Activated naive CD4-positive, alpha-beta T cell treated with anti-CD3 and anti-CD28 coated beads, Interleukin-2, amount 50 U/mL, for 72 hours (primary cell): ENCODE results near the gene HRC. TPM values are rescaled to one million over a fixed set of nuclear protein-coding genes. Genes with fewer than 3 reads are reported as not detected.

ENCODE experiments used
- ATAC-seq, 2 donors: fragments of 150-1000 bp; cut with Tn5 transposase; 2 replicates each; pipeline ENCODE4 v1.10.0; 2021; ENCODE audit warnings: mild to moderate bottlenecking in 2 of 2, moderate library complexity in 2 of 2
- DNase-seq, 2 donors: peaks; one replicate each; pipeline ENCODE4 v3.0.0; 2021 to 2022; ENCODE audit warnings: low spot score in 2 of 2
- H3K27ac Mint-ChIP-seq, 2 donors: one replicate each; pipeline ENCODE4 v1.8.0; 2022; ENCODE audit warnings: mild to moderate bottlenecking in 2 of 2, mixed read lengths in 2 of 2
- H3K36me3 Mint-ChIP-seq, 2 donors: one replicate each; pipeline ENCODE4 v1.8.0; 2022; ENCODE audit warnings: mixed read lengths in 2 of 2
- H3K9me3 Mint-ChIP-seq, 2 donors: one replicate each; pipeline ENCODE4 v1.8.0; 2022; ENCODE audit warnings: mixed read lengths in 2 of 2
- total RNA-seq, 2 donors: library from RNA; stranded (reverse); gene quantifications; one replicate each; pipeline ENCODE4 v1.2.3, GENCODE V29; 2022

Gene HRC
- total RNA-seq, 2 donors from 2014 or later, result not detected

- peak; percentile 86 to 88 for DNase-seq
- Mint-ChIP-seq H3K9me3 (no peaks in the 10 kb centered on the region), H3K27ac (peak within 1 kb of the TSS in 1 of 2 donors; percentile 25), H3K36me3 (peaks cover 0 to 3% of the 10 kb centered on the region in 2 donors)
- peak; percentile 72 to 76 for ATAC-seq
Observed at GRCh38 chr19:49113762-49114629, 41.2 kb downstream of the HRC start, which contains the start of gene LIN7B. LIN7B (plus strand) TSS chr19:49114370; CDS start chr19:49114405, 35 bp downstream.

- ATAC-seq (no peak), DNase-seq (no peak)
- peaks cover 10 to 22% of the 10 kb centered on the region in 2 donors for H3K36me3 Mint-ChIP-seq
- H3K9me3 Mint-ChIP-seq, result no peaks in the 10 kb centered on the region
- H3K27ac Mint-ChIP-seq, result no peak overlapping the region
Observed at GRCh38 chr19:49111218-49111998, 43.8 kb downstream of the HRC start.

GRCh38 chr19:49110567-49110966 is 44.6 kb downstream of the HRC start:
- peaks cover 10 to 22% of the 10 kb centered on the region in 2 donors for H3K36me3 Mint-ChIP-seq

GRCh38 chr19:49109569-49110233 is 45.5 kb downstream of the HRC start:
- DNase-seq (no peak), ATAC-seq (no peak)
- peaks cover 10 to 22% of the 10 kb centered on the region in 2 donors for H3K36me3 Mint-ChIP-seq
- no peaks in the 10 kb centered on the region for H3K9me3 Mint-ChIP-seq
- H3K27ac Mint-ChIP-seq, result no peak overlapping the region

More at GRCh38 chr19:49110567-49110966, 44.6 kb downstream of the HRC start:
- Mint-ChIP-seq H3K9me3 (no peaks in the 10 kb centered on the region), H3K27ac (no peak overlapping the region)
- ATAC-seq (no peak), DNase-seq (no peak)

DNA sequence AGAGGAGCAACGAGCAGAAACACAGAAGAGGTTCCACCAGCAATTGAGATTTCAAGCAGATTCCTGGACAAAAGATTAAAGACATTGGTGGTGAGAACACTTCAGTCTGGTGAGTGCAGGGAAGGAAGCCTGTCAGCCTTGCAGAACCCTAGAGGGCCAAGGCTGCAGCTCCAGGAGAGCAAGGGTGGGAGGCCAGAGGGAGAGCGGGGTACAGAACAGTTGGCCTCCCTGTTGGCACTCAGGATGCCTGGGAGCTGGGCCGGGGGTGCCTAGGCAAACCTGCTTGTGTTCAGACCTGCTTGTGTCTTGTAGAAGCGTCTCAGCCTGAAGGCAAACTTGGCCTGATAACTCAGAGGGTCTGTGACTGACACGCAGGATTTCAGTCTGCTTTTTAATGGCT is 46.1 kb downstream of the HRC start:
- no peak for ATAC-seq
- peaks cover 10 to 22% of the 10 kb centered on the region in 2 donors for H3K36me3 Mint-ChIP-seq

DNA sequence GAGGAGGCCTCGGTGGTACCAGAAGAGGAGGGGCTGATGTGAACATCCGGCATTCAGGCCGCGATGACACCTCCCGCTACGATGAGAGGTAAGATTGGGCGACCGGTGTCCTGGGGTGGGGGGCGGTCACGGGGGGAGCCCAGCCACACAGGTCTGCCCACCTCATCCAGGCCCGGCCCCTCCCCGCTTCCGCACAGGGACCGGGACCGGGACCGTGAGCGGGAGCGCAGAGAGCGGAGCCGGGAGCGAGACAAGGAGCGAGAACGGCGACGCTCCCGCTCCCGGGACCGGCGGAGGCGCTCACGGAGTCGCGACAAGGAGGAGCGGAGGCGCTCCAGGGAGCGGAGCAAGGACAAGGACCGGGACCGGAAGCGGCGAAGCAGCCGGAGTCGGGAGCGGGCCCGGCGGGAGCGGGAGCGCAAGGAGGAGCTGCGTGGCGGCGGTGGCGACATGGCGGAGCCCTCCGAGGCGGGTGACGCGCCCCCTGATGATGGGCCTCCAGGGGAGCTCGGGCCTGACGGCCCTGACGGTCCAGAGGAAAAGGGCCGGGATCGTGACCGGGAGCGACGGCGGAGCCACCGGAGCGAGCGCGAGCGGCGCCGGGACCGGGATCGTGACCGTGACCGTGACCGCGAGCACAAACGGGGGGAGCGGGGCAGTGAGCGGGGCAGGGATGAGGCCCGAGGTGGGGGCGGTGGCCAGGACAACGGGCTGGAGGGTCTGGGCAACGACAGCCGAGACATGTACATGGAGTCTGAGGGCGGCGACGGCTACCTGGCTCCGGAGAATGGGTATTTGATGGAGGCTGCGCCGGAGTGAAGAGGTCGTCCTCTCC is 47.4 kb downstream of the HRC start:
- no peaks in the 10 kb centered on the region for H3K9me3 Mint-ChIP-seq
- no peak for ATAC-seq
- no peak for DNase-seq
- H3K36me3 Mint-ChIP-seq, result peaks cover 10 to 22% of the 10 kb centered on the region in 2 donors
- H3K27ac Mint-ChIP-seq, result no peak overlapping the region

More for the DNA sequence above, 46.1 kb downstream of the HRC start:
- Mint-ChIP-seq H3K9me3 (no peaks in the 10 kb centered on the region), H3K27ac (peak overlapping the region in 1 of 2 donors; percentile 1)
- no peak for DNase-seq

- Mint-ChIP-seq H3K9me3 (no peaks in the 10 kb centered on the region), H3K27ac (peak overlapping the region; percentile 33 to 78), H3K36me3 (peaks cover 10 to 22% of the 10 kb centered on the region in 2 donors)
- DNase-seq (peak in 1 of 2 donors; percentile 70), ATAC-seq (peak; percentile 66)
Observed at GRCh38 chr19:49106648-49107135, 48.5 kb downstream of the HRC start.

DNA sequence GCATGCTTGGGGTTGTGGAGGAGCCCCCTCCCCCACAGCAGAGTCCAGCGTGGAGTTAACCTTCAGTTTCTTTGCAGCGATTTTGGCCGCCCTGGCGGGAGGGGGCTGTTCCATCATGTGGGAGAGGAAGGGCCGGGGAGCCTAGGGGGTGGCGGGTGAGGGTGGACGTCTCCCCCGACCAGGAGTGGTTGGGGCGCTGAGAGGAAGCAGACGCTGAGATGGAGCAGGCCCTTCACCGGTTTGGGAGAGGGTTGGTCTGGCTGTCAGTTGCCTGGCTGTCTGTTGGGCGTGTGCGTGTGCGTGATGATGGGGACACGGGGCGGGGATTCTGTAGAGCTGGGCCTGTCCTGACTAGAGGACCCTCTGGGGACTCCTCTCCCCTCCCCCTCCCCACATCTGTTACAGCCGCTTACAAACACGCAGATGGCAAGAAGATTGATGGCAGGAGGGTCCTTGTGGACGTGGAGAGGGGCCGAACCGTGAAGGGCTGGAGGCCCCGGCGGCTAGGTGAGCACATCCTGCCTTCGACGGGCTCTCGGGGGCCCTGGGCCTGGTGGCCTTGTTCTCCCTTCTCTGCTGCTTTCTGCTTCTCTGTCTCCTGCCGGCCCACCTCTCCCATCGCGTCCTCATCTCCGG is 50.8 kb downstream of the HRC start:
- H3K27ac Mint-ChIP-seq, result peak overlapping the region in 1 of 2 donors; percentile 94
- ATAC-seq (no peak), DNase-seq (no peak)
- H3K36me3 Mint-ChIP-seq, result peaks cover 16 to 35% of the 10 kb centered on the region in 2 donors
- no peaks in the 10 kb centered on the region for H3K9me3 Mint-ChIP-seq

DNA sequence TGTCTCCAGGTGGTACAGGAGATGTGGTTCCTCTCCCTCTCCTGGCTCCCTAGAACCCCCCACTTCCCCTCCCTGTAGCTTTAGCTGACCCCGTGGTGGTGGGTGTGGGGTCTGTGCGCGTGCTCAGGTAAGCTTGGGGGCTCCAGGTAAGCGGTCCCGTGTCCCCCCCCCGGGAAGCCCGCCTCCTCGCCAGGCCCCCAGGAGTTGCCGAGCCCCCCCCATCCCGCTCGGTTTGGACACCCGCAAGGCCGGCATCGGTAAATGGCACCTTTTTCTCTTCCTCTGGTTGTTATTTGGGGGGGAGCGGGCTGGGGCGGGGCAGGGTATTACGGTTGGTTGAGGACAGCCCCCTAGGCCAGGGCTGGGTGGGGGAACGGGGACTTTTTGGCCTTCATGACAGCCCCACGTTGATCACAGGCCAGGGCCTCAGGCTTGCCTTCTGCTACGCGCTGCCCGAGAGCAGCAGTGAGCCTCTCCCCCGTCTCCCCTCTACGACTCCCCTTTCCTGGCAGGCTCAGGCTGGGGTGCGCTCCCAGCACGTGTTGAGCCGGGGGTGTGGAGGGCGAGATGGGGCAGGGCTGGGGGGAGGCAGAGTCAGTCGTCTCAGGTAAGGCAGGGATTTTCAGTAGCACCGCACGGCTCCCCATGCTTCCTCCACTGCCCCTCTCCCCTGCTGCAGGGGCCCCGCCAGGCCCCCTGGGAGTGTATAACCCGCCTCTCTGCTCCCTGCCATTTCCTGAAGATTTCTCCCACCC is 51.7 kb downstream of the HRC start:
- peaks cover 16 to 34% of the 10 kb centered on the region in 2 donors for H3K36me3 Mint-ChIP-seq
- no peak overlapping the region for H3K27ac Mint-ChIP-seq
- no peak for DNase-seq
- no peaks in the 10 kb centered on the region for H3K9me3 Mint-ChIP-seq
- no peak for ATAC-seq

DNA sequence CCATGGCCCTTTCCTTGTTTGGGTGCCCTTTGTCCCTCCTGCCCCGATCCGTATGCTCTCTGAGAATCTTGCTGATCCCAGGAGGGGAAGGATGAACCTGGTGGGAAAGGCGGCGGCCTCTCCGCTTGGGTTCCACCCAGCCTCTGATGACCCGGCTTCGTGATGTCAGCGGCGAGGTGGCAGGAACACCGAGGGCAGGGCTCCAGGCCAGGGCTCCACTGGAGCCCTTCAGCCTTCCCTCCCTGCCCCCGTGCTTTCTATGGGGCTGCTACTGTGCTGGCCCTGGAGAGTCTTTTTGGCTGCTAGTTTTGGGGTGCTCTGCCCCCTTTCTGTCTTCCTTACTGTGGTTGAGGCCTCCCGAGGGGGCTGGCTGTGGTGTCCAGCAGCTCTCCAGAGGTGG is 52.9 kb downstream of the HRC start:
- peaks cover 15 to 31% of the 10 kb centered on the region in 2 donors for H3K36me3 Mint-ChIP-seq
- no peaks in the 10 kb centered on the region for H3K9me3 Mint-ChIP-seq
- H3K27ac Mint-ChIP-seq, result peak overlapping the region in 1 of 2 donors; percentile 55
- ATAC-seq (no peak), DNase-seq (no peak)

Other genes with a start within 250 kb of the HRC start
- 1 to 10 TPM; 2.2 to 7.4 TPM for gene DHDH, start 221.7 kb downstream of the HRC start, total RNA-seq
- gene BAX, start 200.5 kb downstream of the HRC start, total RNA-seq, result 100 to 1,000 TPM; 191 to 711 TPM
- gene FTL, start 190.1 kb downstream of the HRC start, total RNA-seq, result 1,000 to 10,000 TPM; 1,148 to 2,898 TPM
- 100 to 1,000 TPM in 1 of 2 donors, 10 to 100 TPM in 1; 44.8 to 104 TPM for gene GYS1, start 162.1 kb downstream of the HRC start, total RNA-seq
- gene RUVBL2, start 161.5 kb downstream of the HRC start, total RNA-seq, result 100 to 1,000 TPM; 135 to 160 TPM
- gene LHB, start 138.3 kb downstream of the HRC start, total RNA-seq, result not detected
- not detected for gene CGB3, start 131.1 kb downstream of the HRC start, total RNA-seq
- gene CGB2, start 123.5 kb downstream of the HRC start, total RNA-seq, result not detected
- not detected for gene CGB1, start 118.5 kb downstream of the HRC start, total RNA-seq
- gene CGB5, start 111.5 kb downstream of the HRC start, total RNA-seq, result not detected
- not detected for gene CGB8, start 106.3 kb downstream of the HRC start, total RNA-seq
- not detected for gene CGB7, start 97.6 kb downstream of the HRC start, total RNA-seq
- not detected for gene NTF4, start 90.6 kb downstream of the HRC start, total RNA-seq
- gene KCNA7, start 82.7 kb downstream of the HRC start, total RNA-seq, result not detected
- 100 to 1,000 TPM; 127 to 233 TPM for gene SNRNP70, start 69.9 kb downstream of the HRC start, total RNA-seq
- gene LIN7B, start 41.0 kb downstream of the HRC start, total RNA-seq, result 10 to 100 TPM in 1 of 2 donors, 1 to 10 TPM in 1; 1.9 to 12.4 TPM
- gene C19orf73, start 36.3 kb downstream of the HRC start, total RNA-seq, result 1 to 10 TPM; 1.1 TPM
- 10 to 100 TPM; 10.3 to 11.3 TPM for gene PPFIA3, start 35.9 kb downstream of the HRC start, total RNA-seq
- gene TRPM4, start 2.4 kb upstream of the HRC start, total RNA-seq, result under 1 TPM; 0.23 to 0.58 TPM
- 1 to 10 TPM; 1.0 to 2.3 TPM for gene SLC6A16, start 169.8 kb upstream of the HRC start, total RNA-seq
- 100 to 1,000 TPM; 166 to 194 TPM for gene CD37, start 180.0 kb upstream of the HRC start, total RNA-seq
- under 1 TPM in 1 of 2 donors, not detected in 1; 0.32 TPM for gene TEAD2, start 207.0 kb upstream of the HRC start, total RNA-seq
- gene DKKL1, start 208.5 kb upstream of the HRC start, total RNA-seq, result not detected
- gene KASH5, start 232.9 kb upstream of the HRC start, total RNA-seq, result 1 to 10 TPM in 1 of 2 donors, under 1 TPM in 1; 0.95 to 1.7 TPM